ENCODE results near the gene IRF5.

Gene IRF5

DNA sequence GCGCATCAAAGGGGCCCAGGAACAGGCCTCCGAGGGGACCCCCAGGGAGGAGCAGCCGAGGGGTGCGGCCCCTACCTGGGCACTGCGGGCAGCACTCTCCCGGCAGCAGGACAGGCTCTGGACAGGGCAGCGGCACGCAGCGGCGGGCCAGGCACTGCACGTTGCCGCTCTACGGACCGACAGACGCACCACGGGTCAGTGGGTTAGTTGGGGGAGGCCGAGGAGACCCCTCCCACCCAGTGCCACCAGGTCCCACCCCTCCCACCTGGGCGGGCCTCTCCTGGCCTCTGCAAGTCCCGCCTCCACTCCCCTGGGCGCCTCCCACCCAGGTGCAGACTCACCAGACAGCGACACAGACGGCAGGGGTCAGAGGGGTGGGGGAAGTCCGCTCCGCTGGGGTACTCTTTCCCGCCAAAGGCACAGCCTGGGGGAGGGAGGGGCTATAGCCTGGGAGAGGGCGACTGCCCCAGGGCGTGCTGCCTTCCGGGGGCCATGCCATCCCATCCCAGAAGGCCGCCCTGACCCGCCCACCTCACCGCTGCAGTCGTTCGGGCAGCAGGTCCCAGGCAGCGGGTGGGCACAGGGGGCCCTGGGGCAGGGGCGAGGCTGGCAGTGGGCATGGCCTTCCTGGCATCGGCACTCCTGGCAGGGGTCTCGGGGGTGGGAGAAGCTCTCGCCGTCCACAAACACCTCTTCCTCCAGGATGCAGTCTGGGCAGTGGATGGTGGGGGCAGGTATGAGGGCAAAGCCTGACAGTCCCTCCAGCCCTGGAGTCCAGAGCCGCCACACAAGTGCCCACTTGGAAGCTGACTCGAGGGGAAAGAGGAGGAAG is 46.4 kb upstream of the IRF5 start:
- TF ChIP-seq, protein P1, sequence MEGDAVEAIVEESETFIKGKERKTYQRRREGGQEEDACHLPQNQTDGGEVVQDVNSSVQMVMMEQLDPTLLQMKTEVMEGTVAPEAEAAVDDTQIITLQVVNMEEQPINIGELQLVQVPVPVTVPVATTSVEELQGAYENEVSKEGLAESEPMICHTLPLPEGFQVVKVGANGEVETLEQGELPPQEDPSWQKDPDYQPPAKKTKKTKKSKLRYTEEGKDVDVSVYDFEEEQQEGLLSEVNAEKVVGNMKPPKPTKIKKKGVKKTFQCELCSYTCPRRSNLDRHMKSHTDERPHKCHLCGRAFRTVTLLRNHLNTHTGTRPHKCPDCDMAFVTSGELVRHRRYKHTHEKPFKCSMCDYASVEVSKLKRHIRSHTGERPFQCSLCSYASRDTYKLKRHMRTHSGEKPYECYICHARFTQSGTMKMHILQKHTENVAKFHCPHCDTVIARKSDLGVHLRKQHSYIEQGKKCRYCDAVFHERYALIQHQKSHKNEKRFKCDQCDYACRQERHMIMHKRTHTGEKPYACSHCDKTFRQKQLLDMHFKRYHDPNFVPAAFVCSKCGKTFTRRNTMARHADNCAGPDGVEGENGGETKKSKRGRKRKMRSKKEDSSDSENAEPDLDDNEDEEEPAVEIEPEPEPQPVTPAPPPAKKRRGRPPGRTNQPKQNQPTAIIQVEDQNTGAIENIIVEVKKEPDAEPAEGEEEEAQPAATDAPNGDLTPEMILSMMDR (IDR thresholded peaks at IDR 0.05; ENCODE audit: insufficient read depth, low read depth, low read length, missing control alignments): no peak
- peak overlapping the region; percentile 27 for H3K4me3 ChIP-seq (ENCODE audit: low read length)
- DNase-seq (ENCODE audit: low read depth): peak; percentile 47

- no peak overlapping the region for H3K4me3 ChIP-seq (ENCODE audit: low read length)
- TF ChIP-seq, protein P1 (IDR thresholded peaks at IDR 0.05; ENCODE audit: insufficient read depth, low read depth, low read length, missing control alignments): no peak
- peak; percentile 37 for DNase-seq (ENCODE audit: low read depth)
Observed at GRCh38 chr7:128891942-128892269, 45.8 kb upstream of the IRF5 start.

DNA sequence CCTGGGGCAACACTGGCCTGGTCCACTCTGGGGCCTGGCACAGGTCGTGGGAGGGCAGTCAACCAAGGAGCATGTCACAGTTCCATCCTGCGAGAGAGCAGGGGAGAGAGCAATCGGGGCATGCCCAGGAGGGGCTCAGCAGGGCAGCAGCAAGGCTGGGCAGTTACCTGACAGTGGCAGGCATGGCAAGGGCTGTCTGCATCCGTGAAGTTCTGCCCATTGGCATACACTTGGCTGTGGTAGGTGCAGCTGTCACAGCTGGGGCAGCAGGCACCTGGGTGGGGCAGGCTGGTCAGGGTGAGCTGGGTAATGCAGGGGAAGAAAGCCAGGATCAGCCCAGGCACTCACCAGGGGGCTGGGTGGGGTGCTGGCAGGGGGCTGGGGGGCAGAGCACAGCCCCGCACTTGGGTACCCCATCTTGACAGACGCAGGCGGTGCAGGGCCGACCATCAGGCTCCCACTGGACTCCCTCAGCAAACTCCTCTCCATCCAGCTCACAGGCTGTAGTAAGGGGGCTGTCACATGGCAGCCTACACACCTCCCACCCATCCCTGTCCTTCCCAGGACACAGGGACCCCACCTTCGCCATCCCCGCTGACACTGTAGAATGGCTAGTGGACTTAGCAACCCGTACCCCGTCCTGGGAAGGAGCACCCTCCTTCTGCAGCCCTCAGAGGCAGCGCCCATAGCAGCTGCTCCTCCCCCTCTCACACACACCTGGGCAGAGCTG is 45.0 kb upstream of the IRF5 start:
- TF ChIP-seq, protein P1 (IDR thresholded peaks at IDR 0.05; ENCODE audit: insufficient read depth, low read depth, low read length, missing control alignments): no peak

GRCh38 chr7:128893251-128894100 is 44.3 kb upstream of the IRF5 start:
- peak; percentile 91 for DNase-seq (ENCODE audit: low read depth)
- TF ChIP-seq, protein P1 (IDR thresholded peaks at IDR 0.05; ENCODE audit: insufficient read depth, low read depth, low read length, missing control alignments): no peak
- no peak overlapping the region for H3K4me3 ChIP-seq (ENCODE audit: low read length)

More for the DNA sequence above, 45.0 kb upstream of the IRF5 start:
- DNase-seq (ENCODE audit: low read depth): no peak
- H3K4me3 ChIP-seq (ENCODE audit: low read length): no peak overlapping the region

GRCh38 chr7:128894101-128894440 is 43.7 kb upstream of the IRF5 start:
- TF ChIP-seq, protein P1 (IDR thresholded peaks at IDR 0.05; ENCODE audit: insufficient read depth, low read depth, low read length, missing control alignments): no peak
- no peak for DNase-seq (ENCODE audit: low read depth)
- no peak overlapping the region for H3K4me3 ChIP-seq (ENCODE audit: low read length)

- no peak for DNase-seq (ENCODE audit: low read depth)
- TF ChIP-seq, protein P1 (IDR thresholded peaks at IDR 0.05; ENCODE audit: insufficient read depth, low read depth, low read length, missing control alignments): no peak
- H3K4me3 ChIP-seq (ENCODE audit: low read length): no peak overlapping the region
Observed at GRCh38 chr7:128895320-128895719, 42.4 kb upstream of the IRF5 start.

All from epithelial cell of esophagus (primary cell).